Ishikawa (cell line): ENCODE data around the gene SLC10A7.

ENCODE experiments used
- CEBPB ChIP-seq: IDR thresholded peaks from 2 replicates; pipeline ENCODE4 v1.6.1; 2012
- CREB1 ChIP-seq: IDR thresholded peaks from 2 replicates; pipeline ENCODE4 v1.6.1; 2012; ENCODE audit warnings: low read depth
- EGR1 ChIP-seq: IDR thresholded peaks from 2 replicates; pipeline ENCODE4 v1.6.1; 2012
- EP300 ChIP-seq: IDR thresholded peaks from 2 replicates; pipeline ENCODE4 v1.6.1; 2012; ENCODE audit warnings: borderline replicate concordance
- FOXM1 ChIP-seq: IDR thresholded peaks from 2 replicates; pipeline ENCODE4 v1.6.1; 2012; ENCODE audit warnings: low read depth, borderline replicate concordance
- NFIC ChIP-seq: IDR thresholded peaks from 2 replicates; pipeline ENCODE4 v1.6.1; 2012
- RAD21 ChIP-seq: IDR thresholded peaks from 2 replicates; pipeline ENCODE4 v1.6.1; 2012; ENCODE audit warnings: low read depth
- REST ChIP-seq: IDR thresholded peaks from 2 replicates; pipeline ENCODE4 v1.6.1; 2012; ENCODE audit warnings: low read depth, mild to moderate bottlenecking
- TAF1 ChIP-seq: IDR thresholded peaks from 2 replicates; pipeline ENCODE4 v1.6.1; 2012; ENCODE audit warnings: low read depth, mild to moderate bottlenecking
- TCF12 ChIP-seq: IDR thresholded peaks from 2 replicates; pipeline ENCODE4 v1.6.1; 2012; ENCODE audit warnings: low read depth
- TEAD4 ChIP-seq: IDR thresholded peaks from 2 replicates; pipeline ENCODE4 v1.6.1; 2012
- YY1 ChIP-seq: IDR thresholded peaks from 2 replicates; pipeline ENCODE4 v1.6.1; 2012; ENCODE audit warnings: low read depth
- ZBTB7A ChIP-seq: IDR thresholded peaks from 2 replicates; pipeline ENCODE4 v1.6.1; 2012; ENCODE audit warnings: low read depth
- TF ChIP-seq, protein P1 (sequence below): IDR thresholded peaks from 2 replicates; pipeline ENCODE4 v1.6.1; 2012
- TF ChIP-seq, protein P2 (sequence below): IDR thresholded peaks from 2 replicates; pipeline ENCODE4 v1.6.1; 2012

The SLC10A7 gene

GRCh38 chr4:146237092-146237491, 284.6 kb downstream of the SLC10A7 start:
- TF ChIP-seq, protein P1, sequence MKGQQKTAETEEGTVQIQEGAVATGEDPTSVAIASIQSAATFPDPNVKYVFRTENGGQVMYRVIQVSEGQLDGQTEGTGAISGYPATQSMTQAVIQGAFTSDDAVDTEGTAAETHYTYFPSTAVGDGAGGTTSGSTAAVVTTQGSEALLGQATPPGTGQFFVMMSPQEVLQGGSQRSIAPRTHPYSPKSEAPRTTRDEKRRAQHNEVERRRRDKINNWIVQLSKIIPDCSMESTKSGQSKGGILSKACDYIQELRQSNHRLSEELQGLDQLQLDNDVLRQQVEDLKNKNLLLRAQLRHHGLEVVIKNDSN = no peak
- TF ChIP-seq TEAD4 = no peak
- TF ChIP-seq CEBPB = no peak
- no peak for TF ChIP-seq YY1
- no peak for TF ChIP-seq CREB1
- TF ChIP-seq NFIC = no peak
- no peak for TF ChIP-seq REST
- no peak for TF ChIP-seq FOXM1
- TF ChIP-seq RAD21 = no peak
- no peak for TF ChIP-seq ZBTB7A
- no peak for TF ChIP-seq TAF1

- TF ChIP-seq YY1 (no peak), RAD21 (no peak), NFIC (no peak), TCF12 (no peak), FOXM1 (no peak), ZBTB7A (no peak), CREB1 (no peak), TEAD4 (no peak), EGR1 (no peak), TAF1 (no peak), REST (no peak), CEBPB (no peak), EP300 (no peak)
- TF ChIP-seq, protein P2, sequence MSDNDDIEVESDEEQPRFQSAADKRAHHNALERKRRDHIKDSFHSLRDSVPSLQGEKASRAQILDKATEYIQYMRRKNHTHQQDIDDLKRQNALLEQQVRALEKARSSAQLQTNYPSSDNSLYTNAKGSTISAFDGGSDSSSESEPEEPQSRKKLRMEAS = no peak
- TF ChIP-seq, protein P1 = no peak
Observed at GRCh38 chr4:146236216-146236615, 285.5 kb downstream of the SLC10A7 start.

DNA sequence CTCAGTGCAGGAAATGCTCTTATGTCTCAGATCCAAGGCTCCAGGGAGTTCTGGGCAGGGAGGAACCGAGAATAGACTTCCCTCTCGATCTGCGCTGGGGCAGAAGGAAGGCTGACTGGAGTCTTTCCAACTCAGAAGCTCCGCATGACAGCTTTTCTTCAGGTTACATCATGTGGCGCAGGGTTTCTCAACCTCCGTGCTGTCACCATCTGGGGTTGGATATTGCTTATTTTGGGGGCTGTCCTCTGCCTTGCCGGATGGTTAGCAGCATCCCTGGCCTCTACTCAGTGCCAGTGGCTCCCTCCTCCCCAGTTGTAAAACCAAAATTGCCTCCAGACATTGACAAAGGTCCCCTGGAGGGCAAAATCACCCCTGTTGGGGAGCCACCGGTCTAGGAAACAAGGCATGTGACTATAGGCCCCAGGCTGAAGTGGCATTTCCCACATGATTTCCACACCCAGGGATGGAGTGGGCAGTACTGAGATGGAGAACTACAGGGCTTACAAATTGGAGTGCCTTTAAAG, 286.0 kb downstream of the SLC10A7 start:
- no peak for TF ChIP-seq TEAD4
- TF ChIP-seq ZBTB7A = no peak
- TF ChIP-seq CEBPB = 0 out of 2 replicates have a peak, but pooled peaks have one; percentile 19
- no peak for TF ChIP-seq TAF1
- TF ChIP-seq, protein P2 = no peak
- TF ChIP-seq TCF12 = no peak

DNA sequence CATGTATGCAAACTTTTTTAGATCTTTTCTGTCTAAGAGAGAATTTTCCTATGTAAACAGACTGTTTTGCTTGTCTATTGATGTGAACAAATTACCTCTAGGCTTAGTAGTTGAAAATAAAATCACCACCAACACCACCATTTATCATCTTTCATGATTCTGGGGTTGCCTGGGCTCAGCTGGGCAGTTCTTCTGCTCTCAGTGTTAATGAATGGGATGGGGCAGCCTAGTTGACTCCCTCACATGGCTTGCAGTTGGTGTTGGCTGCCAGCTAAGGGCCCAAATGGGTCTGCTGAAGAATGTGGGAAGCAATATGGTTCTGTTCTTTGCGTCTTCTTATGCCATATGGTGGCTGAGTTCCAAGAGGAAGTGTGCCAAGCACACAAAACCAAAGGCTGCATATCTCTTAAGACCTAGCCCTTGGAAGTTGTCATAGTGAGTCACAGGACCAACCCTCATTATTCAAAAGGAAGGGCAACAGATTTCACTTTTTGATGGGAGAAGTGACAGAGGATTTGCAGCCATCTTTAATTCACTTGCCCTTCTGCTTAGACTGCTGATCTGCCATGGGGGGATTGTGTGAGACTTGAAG, 289.5 kb downstream of the SLC10A7 start:
- TF ChIP-seq TEAD4 = no peak

- TF ChIP-seq CREB1 (no peak), REST (no peak), ZBTB7A (no peak), TEAD4 (no peak), EGR1 (no peak), RAD21 (no peak), NFIC (no peak)
- TF ChIP-seq, protein P2 = no peak
- TF ChIP-seq, protein P1 = no peak
Observed at GRCh38 chr4:146229406-146229805, 292.3 kb downstream of the SLC10A7 start.
